ENCODE results near the gene JAG2. TPM values are rescaled to one million over a fixed set of nuclear protein-coding genes. Genes with fewer than 3 reads are reported as not detected.

The JAG2 gene
- total and polyA plus RNA-seq, 2 of the 4 experiments (the other 2 are of a cell fraction) = 0.18 to 0.58 TPM

DNA sequence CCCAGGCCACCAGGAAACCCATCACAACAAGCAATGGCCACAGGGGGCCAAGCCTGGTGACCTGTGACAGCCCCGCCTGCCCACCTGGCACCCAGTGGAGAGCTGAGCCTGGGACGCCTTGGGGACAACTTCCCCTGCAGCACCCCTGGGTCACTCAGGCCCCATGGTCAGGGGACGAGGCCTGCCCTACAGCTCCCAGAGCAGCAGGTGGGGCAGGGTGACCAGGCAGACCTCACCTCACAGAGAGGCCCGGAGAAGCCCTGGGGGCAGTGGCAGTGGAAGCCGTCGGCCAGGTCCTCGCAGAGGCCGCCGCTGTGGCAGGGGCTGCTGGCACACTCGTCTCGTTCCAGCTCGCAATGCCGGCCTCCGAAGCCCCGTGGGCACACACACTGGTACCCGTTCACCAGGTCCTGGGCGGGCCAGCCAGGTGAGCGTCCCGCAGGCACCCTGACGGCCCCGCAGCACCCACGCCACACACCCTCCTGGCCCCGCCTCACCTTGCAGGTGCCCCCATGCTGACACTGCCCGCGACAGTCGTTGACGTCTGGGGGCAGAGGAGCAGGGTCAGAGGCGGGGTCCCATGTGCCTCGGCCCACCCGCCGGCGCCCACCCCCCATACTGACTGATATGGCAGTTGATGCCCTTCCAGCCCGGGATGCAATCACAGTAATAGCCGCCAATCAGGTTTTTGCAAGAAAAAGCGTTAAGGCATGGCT is 18.1 kb downstream of the JAG2 start:
- in situ Hi-C loops (cut with MboI; ENCODE audit: low sequenced_read_pairs) = no loop called here
- no peak overlapping the region for H3K9ac ChIP-seq (ENCODE audit: low read depth, low read length)
- dilution Hi-C loops (cut with HindIII; ENCODE audit: low sequenced_read_pairs, unreplicated experiment) = no loop called here
- no peaks in the 10 kb centered on the region for H3K36me3 ChIP-seq (ENCODE audit: control insufficient read depth, insufficient read depth, low read length)
- H3K79me1 ChIP-seq (ENCODE audit: low read depth in 1 of 2, low read length in 2 of 2) = no peaks in the 10 kb centered on the region
- POLR2A ChIA-PET (ENCODE audit: unreplicated experiment) = no interaction called here
- DNase-seq (no peak), ATAC-seq (ENCODE audit: low read depth) (no peak)
- H4K91ac ChIP-seq (ENCODE audit: insufficient read depth, low read depth, low read length) = no peak overlapping the region
- no peak overlapping the region for H3K18ac ChIP-seq (ENCODE audit: low read depth, low read length)
- H3K27ac ChIP-seq (ENCODE audit: insufficient read depth, low read length) = no peak overlapping the region
- no peak overlapping the region for H2BK5ac ChIP-seq (ENCODE audit: low read depth, low read length, poor library complexity, severe bottlenecking)
- no peak overlapping the region for H4K5ac ChIP-seq (ENCODE audit: low read depth, low read length)
- no peak overlapping the region for H2BK15ac ChIP-seq (ENCODE audit: low read depth, low read length)
- no peak overlapping the region for H2AFZ ChIP-seq (replicated peaks; ENCODE audit: low read length, poor library complexity)
- peaks cover 4% of the 10 kb centered on the region; the same call in 1 of the 2 replicates for H3K27me3 ChIP-seq (ENCODE audit: control insufficient read depth, insufficient read depth, low read length)
- no peak overlapping the region for H3K56ac ChIP-seq (ENCODE audit: extremely low read depth, insufficient read depth, low read length)
- H3K9me1 ChIP-seq (ENCODE audit: insufficient read depth, low read length) = no peaks in the 10 kb centered on the region
- H4K20me1 ChIP-seq (ENCODE audit: insufficient read depth, low read length) = no peaks in the 10 kb centered on the region
- H3K4me3 ChIP-seq (ENCODE audit: insufficient read depth, low read depth, low read length) = no peak overlapping the region
- H2BK20ac ChIP-seq (ENCODE audit: low read depth, low read length) = no peak overlapping the region
- H3K14ac ChIP-seq (replicated peaks; ENCODE audit: low read depth, low read length) = no peak overlapping the region
- intact Hi-C loops (cut with micrococcal nuclease) = no loop called here
- no peaks in the 10 kb centered on the region for H3K9me3 ChIP-seq (ENCODE audit: control insufficient read depth, insufficient read depth, low read length)
- H3K4me2 ChIP-seq (ENCODE audit: low read depth, low read length) = no peak overlapping the region
- no peaks in the 10 kb centered on the region for H3K4me1 ChIP-seq (ENCODE audit: control insufficient read depth, insufficient read depth, low read length)
- H3K23ac ChIP-seq (ENCODE audit: low read depth, low read length) = no peak overlapping the region
- CTCF ChIA-PET = no interaction called here
- no peak overlapping the region for H2BK120ac ChIP-seq (ENCODE audit: low read depth, low read length)
- H2AK5ac ChIP-seq (ENCODE audit: low read depth, low read length) = no peak overlapping the region
- H2AK9ac ChIP-seq (replicated peaks; ENCODE audit: low read depth, low read length, poor library complexity) = no peak overlapping the region
- 71% methylated on average over 20 of the region's 35 CpGs; no CpG with 5 or more reads in 1 of the 2 experiments for WGBS, 2 experiments (ENCODE audit: extremely low coverage in 2 of 2, insufficient read length in 1 of 2)
- BruUV-seq (replicated peaks) = no TSS peak
- TF ChIP-seq NFE2L2 (IDR thresholded peaks at IDR 0.05; ENCODE audit: low read depth, low read length) = no peak
- no peak for TF ChIP-seq RAD21 (IDR thresholded peaks at IDR 0.05; ENCODE audit: low read length)
- no peak for TF ChIP-seq RFX5 (IDR thresholded peaks at IDR 0.05; ENCODE audit: low read depth, low read length)
- TF ChIP-seq BHLHE40 (IDR thresholded peaks at IDR 0.05; ENCODE audit: low read depth, low read length) = no peak
- TF ChIP-seq ELK1 (IDR thresholded peaks at IDR 0.05; ENCODE audit: borderline replicate concordance, low read depth, low read length) = no peak
- TF ChIP-seq MXI1 (IDR thresholded peaks at IDR 0.05; ENCODE audit: borderline replicate concordance, low read depth, low read length) = no peak
- TF ChIP-seq, protein P1, sequence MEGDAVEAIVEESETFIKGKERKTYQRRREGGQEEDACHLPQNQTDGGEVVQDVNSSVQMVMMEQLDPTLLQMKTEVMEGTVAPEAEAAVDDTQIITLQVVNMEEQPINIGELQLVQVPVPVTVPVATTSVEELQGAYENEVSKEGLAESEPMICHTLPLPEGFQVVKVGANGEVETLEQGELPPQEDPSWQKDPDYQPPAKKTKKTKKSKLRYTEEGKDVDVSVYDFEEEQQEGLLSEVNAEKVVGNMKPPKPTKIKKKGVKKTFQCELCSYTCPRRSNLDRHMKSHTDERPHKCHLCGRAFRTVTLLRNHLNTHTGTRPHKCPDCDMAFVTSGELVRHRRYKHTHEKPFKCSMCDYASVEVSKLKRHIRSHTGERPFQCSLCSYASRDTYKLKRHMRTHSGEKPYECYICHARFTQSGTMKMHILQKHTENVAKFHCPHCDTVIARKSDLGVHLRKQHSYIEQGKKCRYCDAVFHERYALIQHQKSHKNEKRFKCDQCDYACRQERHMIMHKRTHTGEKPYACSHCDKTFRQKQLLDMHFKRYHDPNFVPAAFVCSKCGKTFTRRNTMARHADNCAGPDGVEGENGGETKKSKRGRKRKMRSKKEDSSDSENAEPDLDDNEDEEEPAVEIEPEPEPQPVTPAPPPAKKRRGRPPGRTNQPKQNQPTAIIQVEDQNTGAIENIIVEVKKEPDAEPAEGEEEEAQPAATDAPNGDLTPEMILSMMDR (conservative IDR thresholded peaks at IDR 0.05; ENCODE audit: low read depth, low read length) = no peak
- H4K8ac ChIP-seq (ENCODE audit: low read depth in 2 of 2, low read length in 2 of 2) = no peak overlapping the region
- no peak overlapping the region for H3K4ac ChIP-seq (ENCODE audit: low read depth, low read length)

Measured in IMR-90 (cell line).